Stimulated activated CD4-positive, alpha-beta T cell treated with anti-CD3 and anti-CD28 coated beads, Interleukin-4, amount 100 ng/mL, for 24 hours (primary cell): ENCODE results near the gene OR10Z1.

ENCODE experiments used
- DNase-seq: peaks from one replicate; pipeline ENCODE4 v3.0.0-alpha.2; 2020

The OR10Z1 gene, protein sequence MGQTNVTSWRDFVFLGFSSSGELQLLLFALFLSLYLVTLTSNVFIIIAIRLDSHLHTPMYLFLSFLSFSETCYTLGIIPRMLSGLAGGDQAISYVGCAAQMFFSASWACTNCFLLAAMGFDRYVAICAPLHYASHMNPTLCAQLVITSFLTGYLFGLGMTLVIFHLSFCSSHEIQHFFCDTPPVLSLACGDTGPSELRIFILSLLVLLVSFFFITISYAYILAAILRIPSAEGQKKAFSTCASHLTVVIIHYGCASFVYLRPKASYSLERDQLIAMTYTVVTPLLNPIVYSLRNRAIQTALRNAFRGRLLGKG

DNA sequence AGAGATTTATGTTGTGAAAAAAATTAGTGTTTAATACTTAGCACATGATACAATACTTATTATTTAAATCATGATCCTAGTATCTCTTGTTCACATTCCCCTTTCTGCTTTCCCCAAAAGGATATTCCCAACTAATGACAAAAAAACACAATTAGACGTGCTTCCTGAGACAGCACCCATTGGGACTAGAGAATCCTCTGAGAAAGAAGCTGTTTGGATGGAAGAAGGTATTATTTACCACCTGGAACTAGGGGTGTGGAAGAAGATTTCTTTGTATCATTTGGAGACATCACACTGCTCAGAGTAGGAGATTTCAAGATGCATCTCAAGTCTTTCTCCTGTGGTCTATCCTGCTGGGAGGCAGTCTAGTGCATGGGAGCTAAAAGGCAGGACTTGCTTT, at the start of gene OR10Z1:
OR10Z1 (plus strand) TSS at position 301 of the 400 bp plus-strand sequence. CDS start 1,171 bp downstream, outside the sequence.
- DNase-seq: no peak

DNA sequence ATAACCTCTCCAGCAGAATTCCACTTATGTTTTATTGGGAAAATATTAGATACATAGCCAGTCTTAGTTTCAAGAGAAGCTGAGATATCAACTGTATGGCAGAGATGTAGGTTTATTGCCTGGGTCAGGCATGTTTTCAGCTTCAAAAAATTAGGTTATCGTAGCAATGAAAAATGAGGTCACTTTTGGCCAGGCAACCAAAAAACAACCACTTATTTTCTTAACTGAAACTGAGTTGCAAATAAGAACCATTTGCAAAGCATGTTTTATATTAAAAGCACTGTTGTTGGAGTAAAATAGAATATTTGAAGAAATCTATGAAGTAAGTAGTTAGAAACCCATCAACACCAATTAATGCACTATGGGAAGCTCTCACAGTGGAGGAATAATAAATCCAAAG, 45.4 kb upstream of the OR10Z1 start:
- DNase-seq: no peak

DNA sequence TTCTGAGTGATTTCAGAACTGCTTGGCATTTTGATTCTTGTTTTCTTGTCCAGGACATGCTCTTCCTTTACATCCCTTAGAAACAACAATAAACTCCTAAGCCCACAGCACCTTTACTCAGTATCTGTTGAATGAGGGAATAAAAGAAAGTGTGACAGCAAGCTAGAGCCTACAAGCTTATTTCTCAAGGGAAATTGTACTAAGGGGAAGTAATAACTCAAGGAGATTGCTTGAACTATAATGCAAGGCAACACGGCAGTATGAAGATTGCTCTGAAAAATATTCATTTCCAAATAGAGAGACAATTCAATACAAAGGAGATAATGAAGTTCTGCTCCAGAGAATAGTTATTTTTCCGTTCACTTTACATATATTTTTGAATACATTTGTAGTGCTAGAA, 41.2 kb upstream of the OR10Z1 start:
- DNase-seq: no peak

DNA sequence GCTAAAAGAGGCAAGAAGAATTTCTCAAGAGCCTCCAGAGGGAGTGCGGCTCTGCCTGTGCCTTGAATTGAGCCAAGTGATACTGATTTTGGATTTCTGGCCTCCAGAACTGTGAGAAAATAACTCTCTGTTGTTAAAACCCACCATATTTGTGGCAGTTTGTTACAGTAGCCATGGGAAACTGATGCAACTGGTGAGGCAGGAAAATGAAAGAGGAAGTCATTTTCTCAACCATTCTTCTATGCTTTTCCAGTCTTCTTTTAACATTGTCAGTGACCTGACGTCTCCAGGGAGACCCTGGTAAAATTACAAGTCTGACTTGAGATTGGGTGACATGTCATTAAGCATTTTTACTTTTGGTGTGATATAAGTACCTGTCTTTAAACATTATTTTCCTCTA, 40.5 kb upstream of the OR10Z1 start:
- no peak for DNase-seq

DNA sequence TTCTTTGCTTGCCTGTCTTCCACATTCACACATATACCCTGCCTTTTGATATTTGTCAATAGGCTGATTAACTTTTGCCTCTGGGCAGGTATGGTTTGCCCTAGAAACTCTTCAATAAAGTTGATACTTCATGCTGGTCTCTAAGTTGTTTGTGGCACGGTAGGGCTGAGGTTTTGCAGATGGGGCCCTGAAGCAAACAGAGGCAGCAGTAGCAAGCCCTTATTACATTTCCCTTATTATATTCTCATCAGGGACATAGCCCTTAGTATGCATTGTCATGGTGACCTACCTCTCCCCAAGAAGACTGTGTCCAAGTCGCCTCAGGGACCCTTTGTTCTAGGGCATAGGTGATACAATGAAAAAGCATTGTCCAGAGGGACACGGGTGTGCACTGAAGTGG, 34.6 kb upstream of the OR10Z1 start, which contains the start of gene OR6P1:
OR6P1 (minus strand) TSS at position 101 of the 400 bp plus-strand sequence. CDS start 6,976 bp downstream, outside the sequence.
- no peak for DNase-seq

DNA sequence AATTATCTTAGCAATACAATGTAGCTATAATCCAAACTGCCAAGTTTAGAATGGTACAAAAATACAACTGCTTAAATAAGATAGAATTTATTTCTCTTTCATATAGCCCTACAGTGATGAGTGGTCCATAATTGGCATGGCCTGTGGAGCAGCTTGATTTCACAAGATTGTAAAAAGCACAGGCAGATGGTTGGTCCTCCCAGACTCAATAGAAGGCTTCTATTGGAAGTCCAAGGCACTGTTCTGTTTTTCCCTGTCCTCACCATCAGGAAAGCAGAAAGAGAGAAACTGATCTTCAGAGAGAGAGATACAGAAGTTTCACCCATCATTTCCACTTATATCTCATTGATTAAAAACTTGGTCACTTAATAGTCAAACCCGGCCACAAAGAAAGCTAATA, 32.8 kb upstream of the OR10Z1 start:
- no peak for DNase-seq

DNA sequence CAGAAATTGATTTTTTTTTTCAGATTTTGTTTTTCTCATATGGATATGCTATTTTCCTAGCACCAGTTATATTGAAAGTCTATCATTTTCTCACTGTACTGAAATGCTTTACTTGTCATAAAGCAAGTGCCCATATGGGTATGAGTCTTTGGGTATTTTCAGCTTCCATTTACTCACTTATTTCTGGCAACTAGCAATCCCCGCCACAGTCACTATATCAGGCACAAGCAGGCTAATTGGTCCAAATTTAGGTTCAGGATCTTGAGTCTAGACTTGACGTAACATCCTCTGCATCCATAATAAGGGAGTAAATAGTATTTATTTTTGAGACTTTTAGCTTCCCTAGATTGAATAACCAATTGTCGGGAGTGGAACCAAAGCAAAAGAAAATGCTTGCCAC, 27.5 kb upstream of the OR10Z1 start:
- no peak for DNase-seq

DNA sequence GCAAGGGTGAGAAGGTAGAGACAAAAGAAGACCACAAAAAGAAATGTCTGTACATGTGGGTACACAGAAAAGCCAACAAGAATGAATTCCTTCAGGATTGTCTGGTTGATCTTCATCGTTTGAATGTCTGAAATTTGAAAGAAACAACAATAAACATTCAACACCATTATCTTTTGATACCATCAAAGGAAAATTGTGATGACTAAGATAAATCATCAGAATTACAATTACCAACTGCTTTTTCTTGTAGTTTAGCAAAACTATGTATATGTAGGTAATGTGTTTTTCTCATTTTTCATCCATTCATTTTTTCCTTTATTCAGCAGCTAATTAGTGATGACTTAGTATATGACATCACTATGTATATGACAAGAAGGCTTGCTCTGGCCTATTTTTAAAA, 25.3 kb upstream of the OR10Z1 start, which contains the start of gene OR10X1:
OR10X1 (minus strand) TSS at position 167 of the 400 bp plus-strand sequence; CDS start at position 167, 0 bp downstream.
- no peak for DNase-seq

DNA sequence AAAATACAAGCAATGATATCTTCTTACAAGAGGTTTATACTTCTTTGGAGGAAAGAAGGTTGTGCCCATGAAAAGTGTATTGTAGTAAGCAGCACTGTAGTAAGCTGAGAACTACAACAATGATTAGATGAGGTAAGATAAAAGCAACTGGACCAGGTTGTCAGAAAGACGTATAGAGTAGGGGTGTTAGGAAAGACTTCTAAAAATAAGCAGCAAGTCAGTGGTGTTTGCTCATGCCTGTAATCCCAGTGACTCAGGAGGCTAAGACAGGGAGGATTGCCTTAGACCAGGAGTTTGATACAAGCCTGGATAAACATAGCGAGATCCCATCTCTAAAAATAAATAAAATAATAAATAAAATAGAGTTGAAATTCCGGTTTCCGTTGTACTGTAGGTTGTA, 21.1 kb upstream of the OR10Z1 start:
- DNase-seq: no peak

DNA sequence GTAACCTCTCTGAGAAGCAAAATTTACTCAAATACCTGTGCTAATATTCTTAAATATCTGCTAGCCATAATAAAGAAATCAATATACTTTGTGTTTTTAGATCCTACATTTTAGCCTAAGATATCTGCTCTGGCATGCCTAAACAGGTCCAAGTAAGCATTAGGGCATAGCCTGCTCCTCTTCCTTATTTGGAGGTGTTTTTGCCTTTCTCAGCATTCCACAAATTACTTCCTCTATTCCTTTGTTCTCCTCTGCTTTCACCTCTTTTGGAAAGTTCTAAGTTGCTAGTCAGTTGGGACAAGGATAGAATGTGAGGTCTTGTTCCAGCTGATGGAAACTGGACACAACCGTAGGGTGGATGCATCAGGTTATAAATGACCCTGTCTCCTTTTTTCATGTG, 18.1 kb upstream of the OR10Z1 start:
- no peak for DNase-seq

DNA sequence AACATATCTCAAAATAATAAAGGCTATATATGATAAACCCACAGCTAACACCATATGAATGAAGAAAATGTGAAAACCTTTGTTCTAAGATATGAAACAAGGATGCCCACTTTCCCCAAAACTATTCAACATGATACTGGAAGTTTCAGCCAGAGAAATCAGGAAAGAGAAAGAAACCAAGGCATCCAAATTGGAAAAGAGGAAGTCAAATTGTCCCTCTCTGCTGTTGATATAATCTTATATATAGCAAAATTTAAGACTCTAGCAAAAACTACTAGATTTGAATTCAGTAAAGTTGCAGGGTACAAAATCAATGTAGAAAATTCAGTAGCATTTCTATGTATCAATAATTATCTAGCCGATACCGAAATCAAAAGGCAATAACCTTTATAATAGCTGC, 4.3 kb upstream of the OR10Z1 start:
- DNase-seq: no peak

DNA sequence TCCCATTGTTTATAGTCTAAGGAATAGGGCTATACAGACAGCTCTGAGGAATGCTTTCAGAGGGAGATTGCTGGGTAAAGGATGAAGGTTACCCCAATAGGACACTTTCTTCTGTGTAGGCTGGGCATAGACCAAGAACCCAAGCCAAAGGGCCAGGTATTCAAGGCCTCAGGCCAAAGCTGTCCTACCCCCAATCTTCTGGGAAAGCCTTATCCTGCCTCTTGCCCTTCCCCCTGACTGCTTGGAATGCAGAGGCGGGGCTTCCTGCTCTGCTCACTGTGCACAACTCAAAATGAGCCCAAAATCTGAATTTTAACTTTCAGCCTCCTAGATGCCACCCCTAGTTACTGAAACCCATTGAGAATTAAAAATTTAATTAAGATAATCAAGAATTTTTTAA, 2.2 kb downstream of the OR10Z1 start:
- no peak for DNase-seq

DNA sequence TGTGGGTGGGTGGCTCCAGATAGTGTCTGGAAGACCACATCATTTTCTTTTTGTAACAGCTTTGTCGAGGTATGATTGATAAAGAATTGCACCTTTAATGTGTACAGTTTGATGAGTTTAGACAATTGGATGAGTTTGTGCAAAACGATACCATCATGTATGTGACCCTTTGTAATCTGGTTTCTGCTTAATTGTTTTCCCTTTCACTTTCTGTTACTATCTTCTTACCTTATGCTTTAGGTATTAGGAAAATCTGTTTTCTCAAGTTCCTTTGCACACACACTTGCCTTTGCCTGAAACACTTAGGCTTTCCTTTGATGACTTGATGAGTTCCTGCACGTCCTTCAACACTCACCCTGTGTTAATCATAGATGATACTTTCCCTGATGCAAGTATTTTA, 6.8 kb downstream of the OR10Z1 start:
- DNase-seq: no peak

DNA sequence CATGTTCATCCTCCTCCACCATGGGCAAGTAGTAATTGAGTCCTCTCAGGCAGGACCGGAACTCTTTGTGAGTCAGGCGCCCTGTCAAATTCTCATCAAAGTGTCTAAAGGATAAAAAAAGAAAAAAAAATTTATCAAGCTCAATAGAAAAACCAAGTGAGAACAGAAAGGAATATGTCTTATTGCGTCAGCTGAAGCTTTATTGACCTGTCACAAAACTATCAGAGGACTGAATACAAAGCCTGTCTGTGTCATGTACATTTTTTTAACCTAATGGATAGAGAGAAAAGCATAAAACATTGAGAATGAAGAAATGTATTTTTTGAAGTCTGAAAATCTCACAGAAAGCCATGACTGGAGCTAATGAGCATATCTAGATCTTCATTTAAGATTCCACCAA, 8.7 kb downstream of the OR10Z1 start:
- no peak for DNase-seq

DNA sequence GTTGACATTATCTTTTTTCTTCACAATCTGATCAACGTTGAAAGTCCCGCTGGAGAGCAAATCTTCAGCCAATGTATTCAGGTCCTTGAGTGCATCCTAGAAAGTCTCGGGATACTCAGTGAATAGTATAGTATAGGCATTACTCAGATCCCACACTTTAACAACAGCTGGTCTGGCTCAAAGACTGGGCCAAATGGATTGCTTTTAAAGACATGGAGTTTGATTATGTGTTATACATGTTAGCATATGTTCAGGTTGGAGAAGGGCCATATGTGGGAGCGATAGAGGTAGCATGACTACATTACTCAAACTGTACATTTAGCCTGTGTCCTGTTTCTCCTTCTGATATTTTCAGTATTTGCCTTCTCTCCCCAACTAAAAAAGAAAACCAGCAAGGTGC, 33.1 kb downstream of the OR10Z1 start:
- no peak for DNase-seq

DNA sequence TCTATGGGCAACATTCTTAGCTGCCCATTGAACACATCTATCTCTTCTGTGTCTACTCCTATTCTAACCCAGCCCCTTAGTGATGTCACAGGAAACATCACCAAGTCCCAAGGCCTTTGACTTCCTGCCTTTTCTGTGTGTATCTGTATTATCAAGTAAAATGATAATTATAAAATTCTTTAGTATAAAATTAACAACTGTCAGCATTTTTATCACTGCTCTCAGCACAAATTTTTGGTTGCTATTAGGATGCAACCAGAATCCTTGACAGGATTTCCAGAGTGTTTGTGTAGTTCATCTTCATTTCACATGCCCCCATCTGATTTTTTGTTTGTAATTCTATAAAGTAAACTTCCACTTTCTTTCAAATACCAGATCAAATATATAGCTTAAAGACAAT, 33.8 kb downstream of the OR10Z1 start:
- no peak for DNase-seq

DNA sequence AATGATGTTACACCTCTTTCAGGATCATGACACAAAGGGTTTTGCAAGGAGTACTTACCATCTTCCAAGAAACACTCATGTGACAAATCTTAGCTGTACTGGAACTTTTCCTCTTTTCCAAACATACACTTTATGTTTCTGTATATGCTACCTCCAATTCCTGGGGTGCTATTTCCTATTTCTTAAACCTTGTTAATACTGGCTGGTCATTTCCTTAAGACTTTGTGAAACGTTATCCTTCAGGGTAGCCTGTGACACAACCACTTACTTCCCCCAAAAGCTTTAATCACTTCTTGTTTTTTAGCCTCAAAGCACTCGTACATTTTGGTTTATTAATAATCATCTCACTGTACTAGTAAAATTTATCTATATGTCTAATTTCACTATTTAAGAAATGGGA, 39.4 kb downstream of the OR10Z1 start:
- DNase-seq: no peak

DNA sequence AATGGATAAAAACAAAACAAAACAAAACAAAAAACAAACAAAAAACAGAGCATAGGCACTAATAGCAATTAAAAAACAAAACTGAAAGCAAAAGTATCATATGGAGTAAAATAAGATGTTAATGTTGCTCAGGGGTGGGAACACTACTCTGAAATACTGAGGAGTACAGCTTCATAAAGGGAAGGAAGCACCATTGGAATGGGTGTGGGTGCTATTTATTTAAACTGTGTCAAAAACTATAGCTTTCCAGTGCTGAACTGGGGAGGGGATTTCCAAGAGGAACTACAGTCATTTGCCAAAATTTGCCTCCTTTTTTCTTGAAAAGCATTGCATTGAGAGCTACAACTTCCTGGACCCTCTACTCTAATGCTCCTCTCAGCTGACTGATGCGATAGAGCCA, 41.4 kb downstream of the OR10Z1 start:
- DNase-seq: no peak

DNA sequence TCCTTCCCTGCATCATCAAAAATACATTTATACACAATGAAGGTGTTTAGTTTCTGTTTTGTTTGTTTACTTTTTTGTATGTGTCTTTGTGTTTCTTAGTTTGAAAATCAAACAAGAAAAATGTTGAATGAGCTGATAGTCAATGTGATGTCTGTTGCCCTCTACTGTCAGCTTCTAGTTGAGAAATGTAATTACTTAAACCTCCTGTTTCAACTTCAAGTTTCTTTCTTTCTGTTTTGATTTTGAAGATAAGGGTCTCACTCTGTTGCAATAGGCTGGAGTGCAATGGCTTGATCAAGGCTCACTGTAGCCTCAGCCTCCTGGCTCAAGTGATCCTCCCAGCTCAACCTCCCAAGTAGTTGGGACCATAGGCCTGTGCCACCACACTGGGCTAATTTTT, 44.0 kb downstream of the OR10Z1 start:
- DNase-seq: no peak

DNA sequence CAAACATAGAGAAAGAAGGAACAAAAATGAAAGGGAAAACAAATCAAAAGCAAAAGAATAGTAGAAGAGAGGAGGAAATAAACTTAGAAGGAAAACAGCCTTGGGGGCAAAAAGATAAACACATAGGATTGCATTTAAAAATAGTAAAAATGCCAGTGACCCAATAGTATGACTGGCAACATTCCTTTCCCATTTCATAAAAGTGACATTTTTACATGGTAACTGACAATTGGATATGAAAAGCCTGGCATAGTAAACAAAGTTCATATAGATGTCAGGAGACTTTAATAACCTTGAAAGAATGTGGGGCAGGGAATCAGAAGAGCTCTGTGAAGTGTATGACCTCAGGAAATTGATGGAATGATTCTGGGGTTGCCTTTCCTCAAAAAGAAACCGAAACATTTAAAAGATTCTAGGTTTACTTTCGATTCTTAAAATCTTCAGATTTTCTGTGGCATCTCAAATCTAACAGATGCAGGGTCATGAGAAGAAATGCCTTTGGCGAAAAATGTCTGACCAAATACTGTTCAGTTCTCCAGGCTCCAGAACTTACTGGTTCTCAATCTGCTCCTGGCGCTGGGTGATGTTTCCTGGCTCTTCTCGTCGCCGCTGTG, 47.8 kb downstream of the OR10Z1 start:
- DNase-seq: no peak

DNA sequence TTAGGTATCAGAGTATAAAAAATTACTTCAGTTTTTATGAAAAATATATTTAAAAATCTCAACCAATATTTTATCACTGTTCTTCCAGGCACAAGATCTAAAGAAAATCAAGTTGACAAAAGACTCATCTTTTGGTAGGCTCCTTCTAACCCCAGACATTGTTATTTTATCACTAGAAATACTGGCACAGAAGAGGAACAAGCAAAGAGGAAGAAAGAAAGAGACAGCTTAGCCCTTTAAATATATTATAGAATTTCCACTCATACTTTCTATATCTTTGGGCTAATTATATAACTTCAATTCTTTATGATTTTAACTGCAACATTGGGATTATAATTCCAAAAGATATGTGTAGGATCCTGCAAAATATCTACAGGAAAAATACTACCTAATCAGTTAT, 49.0 kb downstream of the OR10Z1 start:
- no peak for DNase-seq

DNA sequence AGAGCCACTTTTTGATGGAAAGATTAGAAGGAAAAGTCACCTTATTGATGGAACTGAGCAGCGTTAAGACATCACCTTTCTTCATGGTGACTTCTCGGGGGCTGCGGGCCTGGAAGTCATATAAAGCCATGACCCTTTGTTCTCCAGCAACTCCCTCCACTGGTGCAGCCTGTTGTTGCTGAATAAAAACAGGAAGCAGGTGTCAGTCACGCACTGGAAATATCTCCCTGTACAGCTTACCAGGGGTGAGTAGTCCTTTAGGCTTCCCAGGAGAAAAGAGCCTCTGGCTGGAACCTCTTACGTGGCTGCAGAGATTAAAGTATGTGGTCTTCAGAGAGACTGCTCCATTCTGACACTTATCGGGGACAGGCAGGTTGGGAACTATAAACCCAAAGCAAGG, 49.5 kb downstream of the OR10Z1 start:
- no peak for DNase-seq
